Pulmonary artery endothelial cell (primary cell): ENCODE results near the gene KIF27. TPM values are rescaled to one million over a fixed set of nuclear protein-coding genes. Genes with fewer than 3 reads are reported as not detected.
"Not testable (repeated sequence)": the region's sequence is repeated elsewhere in the genome, so short reads cannot be mapped to it uniquely, and the experiment has no call there.

Experiments used
- DNase-seq: peaks from one replicate; pipeline ENCODE4 v3.0.0-alpha.2; 2011; ENCODE audit warnings: low read depth, low spot score
- total RNA-seq: library from RNA; depleted of rRNA; stranded (reverse); fragments of >200 nt; gene quantifications from 2 replicates; pipeline ENCODE4 v1.2.3, GENCODE V29; 2014

KIF27 gene
- total RNA-seq, 1 donor from 2014 or later: 2.7 TPM

- not testable (repeated sequence) for DNase-seq
Observed at GRCh38 chr9:83809213-83809612, 112.0 kb downstream of the KIF27 start.

- DNase-seq: not testable (repeated sequence)
Observed at GRCh38 chr9:83804454-83804853, 116.8 kb downstream of the KIF27 start.

GRCh38 chr9:83803941-83804340 is 117.3 kb downstream of the KIF27 start:
- not testable (repeated sequence) for DNase-seq

- no peak for DNase-seq
Observed at GRCh38 chr9:83800236-83801033, 120.8 kb downstream of the KIF27 start.

GRCh38 chr9:83794051-83794450 is 127.2 kb downstream of the KIF27 start:
- DNase-seq: no peak

- DNase-seq: no peak
Observed at GRCh38 chr9:83792746-83793145, 128.5 kb downstream of the KIF27 start.

Other genes with a start within 250 kb of the KIF27 start
- gene UBQLN1, start 213.5 kb downstream of the KIF27 start, total RNA-seq: 140 and 157 TPM in 2 replicates
- gene GKAP1, start 103.7 kb downstream of the KIF27 start, total RNA-seq: 0.79 and 2.7 TPM in 2 replicates
- gene HNRNPK, start 58.8 kb upstream of the KIF27 start, total RNA-seq: 905 and 1,052 TPM in 2 replicates
- 6.3 and 9.0 TPM in 2 replicates for gene RMI1, start 59.4 kb upstream of the KIF27 start, total RNA-seq